T-helper 22 cell (primary cell): ENCODE measurements around the gene FGD6.
"Not testable (repeated sequence)": the region's sequence is repeated elsewhere in the genome, so short reads cannot be mapped to it uniquely, and the experiment has no call there.

ENCODE experiments used
- DNase-seq: peaks from one replicate; pipeline ENCODE4 v3.0.0-alpha.2; 2020; ENCODE audit warnings: low read depth

The FGD6 gene

GRCh38 chr12:95234187-95234586 lies 16.9 kb upstream of the FGD6 start:
- DNase-seq: not testable (repeated sequence)

- no peak for DNase-seq
Measured at GRCh38 chr12:95231190-95231589, 13.9 kb upstream of the FGD6 start.

GRCh38 chr12:95230313-95230712 lies 13.0 kb upstream of the FGD6 start:
- no peak for DNase-seq

GRCh38 chr12:95229636-95230035 lies 12.4 kb upstream of the FGD6 start:
- DNase-seq: no peak

GRCh38 chr12:95228617-95229016 lies 11.3 kb upstream of the FGD6 start:
- DNase-seq: no peak

GRCh38 chr12:95227818-95228356 lies 10.6 kb upstream of the FGD6 start:
- DNase-seq: no peak

- DNase-seq: no peak
Measured at GRCh38 chr12:95225645-95226212, 8.5 kb upstream of the FGD6 start.

GRCh38 chr12:95224202-95225170 lies 7.2 kb upstream of the FGD6 start:
- no peak for DNase-seq

- DNase-seq: no peak
Measured at GRCh38 chr12:95220726-95221125, 3.5 kb upstream of the FGD6 start.

- DNase-seq: no peak
Measured at GRCh38 chr12:95220190-95220589, 2.9 kb upstream of the FGD6 start.

- DNase-seq: no peak
Measured at GRCh38 chr12:95218150-95219133, 1.2 kb upstream of the FGD6 start.

- DNase-seq: no peak
Measured at GRCh38 chr12:95216711-95217376, 423 bp downstream of the FGD6 start.

GRCh38 chr12:95215949-95216348 lies 1.3 kb downstream of the FGD6 start:
- DNase-seq: no peak

GRCh38 chr12:95214466-95214865 lies 2.8 kb downstream of the FGD6 start:
- no peak for DNase-seq

GRCh38 chr12:95213928-95214327 lies 3.3 kb downstream of the FGD6 start:
- no peak for DNase-seq

- no peak for DNase-seq
Measured at GRCh38 chr12:95213119-95213518, 4.1 kb downstream of the FGD6 start.

- DNase-seq: no peak
Measured at GRCh38 chr12:95212586-95212985, 4.7 kb downstream of the FGD6 start.

- DNase-seq: no peak
Measured at GRCh38 chr12:95208678-95209077, 8.6 kb downstream of the FGD6 start.

GRCh38 chr12:95207407-95207806 lies 9.9 kb downstream of the FGD6 start:
- DNase-seq: no peak

- DNase-seq: no peak
Measured at GRCh38 chr12:95206916-95207315, 10.4 kb downstream of the FGD6 start.

- no peak for DNase-seq
Measured at GRCh38 chr12:95205685-95206084, 11.6 kb downstream of the FGD6 start.
